Fibroblast of mammary gland (primary cell): ENCODE data around the gene TMEM250.

Source experiments
- DNase-seq: peaks from one replicate; pipeline ENCODE4 v3.0.0-alpha.2; 2010; ENCODE audit warnings: low read depth
- H3K4me3 ChIP-seq: 2 replicates; pipeline ENCODE4 v1.5.1; 2011; ENCODE audit warnings: low read depth, mild to moderate bottlenecking, low read length, moderate library complexity; ENCODE audit not compliant: control insufficient read depth
- CTCF ChIP-seq: conservative IDR thresholded peaks from 2 replicates; pipeline ENCODE4 v1.5.1; 2011; ENCODE audit warnings: low read depth, low read length, inconsistent platforms; ENCODE audit not compliant: control insufficient read depth, insufficient read depth

Gene TMEM250

DNA sequence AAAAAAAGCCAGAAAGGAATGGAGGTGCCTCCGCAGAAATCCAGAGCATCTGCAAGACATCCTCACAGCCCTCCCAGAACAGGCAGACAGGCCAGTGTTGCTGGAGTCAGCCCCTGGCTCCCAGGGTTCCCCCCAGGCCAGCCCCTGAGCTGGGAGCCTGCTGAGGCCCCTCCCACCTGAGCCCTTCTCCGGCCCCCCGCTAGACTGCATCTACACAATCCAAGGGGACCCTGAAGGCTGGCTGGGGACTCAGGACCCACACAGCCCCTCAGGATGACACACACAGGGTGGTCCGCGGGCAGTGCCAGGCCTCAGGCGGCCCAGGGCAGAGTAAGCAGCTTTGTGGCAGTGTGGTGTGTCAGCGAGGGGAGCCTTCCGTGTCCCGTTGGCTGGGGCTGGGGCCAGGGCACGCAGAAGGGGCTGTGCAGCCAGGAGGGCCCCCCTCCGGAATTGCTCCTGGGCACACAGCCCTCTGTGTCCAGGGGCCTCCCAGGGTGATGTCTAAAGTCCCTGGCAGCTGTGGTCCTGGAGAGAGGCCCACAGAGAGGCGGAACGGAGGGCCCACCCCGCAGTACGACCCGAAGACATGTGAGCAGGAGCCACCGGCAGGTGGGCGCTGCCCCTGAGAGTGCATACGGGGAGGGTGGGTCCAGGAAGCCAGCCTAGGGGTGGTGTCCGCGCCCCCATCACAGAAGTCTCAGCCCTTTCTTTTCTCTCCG lies 2.9 kb downstream of the TMEM250 start:
- no peak overlapping the region for H3K4me3 ChIP-seq
- TF ChIP-seq CTCF = no peak
- no peak for DNase-seq

DNA sequence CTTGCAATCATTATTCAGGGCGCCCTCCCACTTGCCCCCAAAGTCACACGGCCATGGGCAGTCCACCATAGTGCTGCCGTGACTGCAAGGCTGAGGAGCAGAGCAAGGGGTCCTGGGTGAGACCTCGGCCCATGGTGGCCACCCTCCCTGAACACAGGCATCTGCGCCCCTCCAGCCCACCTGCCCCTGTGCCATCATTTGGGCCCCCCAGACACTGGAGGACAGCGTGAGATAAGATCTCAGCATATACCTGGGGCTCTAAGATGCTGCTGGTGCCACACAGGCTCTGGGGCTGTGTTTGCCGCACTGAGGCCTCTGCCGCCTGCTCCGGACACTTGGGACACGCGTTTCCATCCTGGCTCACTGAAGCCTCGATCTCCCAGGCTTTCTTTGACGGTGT lies 3.5 kb downstream of the TMEM250 start:
- no peak for DNase-seq
- TF ChIP-seq CTCF = no peak
- H3K4me3 ChIP-seq = no peak overlapping the region

DNA sequence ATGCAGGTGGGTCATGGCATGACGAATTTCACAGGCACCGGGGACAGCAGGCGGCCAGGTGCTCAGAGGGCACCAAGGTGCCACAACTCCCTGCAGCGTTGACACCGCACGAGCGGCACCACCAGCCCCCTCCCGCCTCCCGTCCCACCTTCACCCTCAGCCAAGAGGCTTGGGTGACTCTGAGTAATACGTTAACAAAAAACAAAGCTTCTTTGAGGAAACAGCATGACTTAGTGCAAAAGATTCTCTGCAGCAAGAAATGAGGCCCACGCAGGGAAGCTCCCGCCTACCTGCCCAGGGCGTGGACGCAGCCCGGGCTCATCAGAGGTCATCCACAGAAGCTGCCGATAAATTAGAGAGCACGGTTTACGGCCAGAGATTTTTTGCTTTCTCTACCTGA lies 4.1 kb downstream of the TMEM250 start:
- TF ChIP-seq CTCF = no peak
- H3K4me3 ChIP-seq = no peak overlapping the region
- DNase-seq = no peak

DNA sequence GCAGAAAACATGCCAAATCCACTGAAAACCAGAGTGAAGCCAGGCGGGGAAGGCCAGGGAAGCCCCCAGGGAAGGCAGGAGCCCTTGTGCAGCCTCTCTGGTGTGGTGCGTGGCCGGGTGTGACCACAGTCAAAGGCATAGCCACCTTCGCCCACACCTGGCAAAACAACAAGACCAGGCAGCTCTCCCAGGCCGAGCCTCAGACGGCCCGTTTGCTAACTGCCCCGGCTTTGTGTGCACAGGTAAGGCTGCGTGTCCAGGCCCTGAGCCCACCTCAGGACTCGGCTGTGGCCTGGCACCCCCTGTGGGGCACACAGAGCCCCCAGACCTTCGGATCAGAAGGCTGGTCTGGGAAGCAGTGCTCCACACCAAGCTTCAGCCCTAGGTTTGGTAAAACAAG lies 6.1 kb downstream of the TMEM250 start:
- H3K4me3 ChIP-seq = no peak overlapping the region
- no peak for DNase-seq
- no peak for TF ChIP-seq CTCF

GRCh38 chr9:136111910-136112309 lies 6.8 kb downstream of the TMEM250 start:
- DNase-seq = no peak
- H3K4me3 ChIP-seq = no peak overlapping the region
- no peak for TF ChIP-seq CTCF

DNA sequence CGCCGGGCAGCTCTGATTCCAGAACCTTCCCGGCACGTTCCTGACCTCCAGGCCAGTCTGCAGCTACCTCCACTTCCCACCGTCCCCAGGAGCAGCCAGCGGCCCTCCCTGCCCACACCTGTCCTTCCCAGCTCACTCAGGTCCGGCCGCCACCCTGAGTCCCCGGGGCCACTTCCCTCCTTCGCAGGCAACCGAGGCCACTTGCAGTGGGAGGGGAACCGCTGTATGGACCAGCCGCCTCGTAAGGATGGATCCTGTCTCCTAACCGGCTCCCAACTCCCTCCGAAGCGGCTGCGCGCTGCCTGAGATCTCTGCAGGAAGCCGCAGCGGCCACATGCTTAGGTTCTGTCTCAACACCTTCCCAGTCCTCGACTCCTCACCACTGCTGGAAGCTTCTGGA lies 7.5 kb downstream of the TMEM250 start:
- H3K4me3 ChIP-seq = no peak overlapping the region
- no peak for TF ChIP-seq CTCF
- DNase-seq = no peak
